ENCODE results near the gene PCDH1.

- TF ChIP-seq, protein P1, sequence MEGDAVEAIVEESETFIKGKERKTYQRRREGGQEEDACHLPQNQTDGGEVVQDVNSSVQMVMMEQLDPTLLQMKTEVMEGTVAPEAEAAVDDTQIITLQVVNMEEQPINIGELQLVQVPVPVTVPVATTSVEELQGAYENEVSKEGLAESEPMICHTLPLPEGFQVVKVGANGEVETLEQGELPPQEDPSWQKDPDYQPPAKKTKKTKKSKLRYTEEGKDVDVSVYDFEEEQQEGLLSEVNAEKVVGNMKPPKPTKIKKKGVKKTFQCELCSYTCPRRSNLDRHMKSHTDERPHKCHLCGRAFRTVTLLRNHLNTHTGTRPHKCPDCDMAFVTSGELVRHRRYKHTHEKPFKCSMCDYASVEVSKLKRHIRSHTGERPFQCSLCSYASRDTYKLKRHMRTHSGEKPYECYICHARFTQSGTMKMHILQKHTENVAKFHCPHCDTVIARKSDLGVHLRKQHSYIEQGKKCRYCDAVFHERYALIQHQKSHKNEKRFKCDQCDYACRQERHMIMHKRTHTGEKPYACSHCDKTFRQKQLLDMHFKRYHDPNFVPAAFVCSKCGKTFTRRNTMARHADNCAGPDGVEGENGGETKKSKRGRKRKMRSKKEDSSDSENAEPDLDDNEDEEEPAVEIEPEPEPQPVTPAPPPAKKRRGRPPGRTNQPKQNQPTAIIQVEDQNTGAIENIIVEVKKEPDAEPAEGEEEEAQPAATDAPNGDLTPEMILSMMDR (IDR thresholded peaks at IDR 0.05 in 8 of 11, conservative IDR thresholded peaks at IDR 0.05 in 3 of 11) = no peak
- no peak for TF ChIP-seq POLR2A (IDR thresholded peaks at IDR 0.05)
These were observed 48.2 kb upstream of the PCDH1 start for GRCh38 chr5:141926434-141926833.
